ENCODE data around the gene CATSPER3.
"Not testable (repeated sequence)": the region's sequence is repeated elsewhere in the genome, so short reads cannot be mapped to it uniquely, and the experiment has no call there.

CATSPER3 gene

GRCh38 chr5:134979416-134979815 is 11.7 kb downstream of the CATSPER3 start:
- Histone ChIP-seq H3K9ac (ENCODE audit: low read length) (no peak overlapping the region), H3K4me3 (ENCODE audit: low read length) (no peak overlapping the region), H3K9me3 (ENCODE audit: control insufficient read depth, low read length) (no peaks in the 10 kb centered on the region), H3K27me3 (ENCODE audit: control insufficient read depth, insufficient read depth, low read length) (no peaks in the 10 kb centered on the region), H3K36me3 (ENCODE audit: control insufficient read depth, insufficient read depth, low read length) (no peaks in the 10 kb centered on the region), H3K4me1 (ENCODE audit: control insufficient read depth, insufficient read depth, low read length) (no peaks in the 10 kb centered on the region)

DNA sequence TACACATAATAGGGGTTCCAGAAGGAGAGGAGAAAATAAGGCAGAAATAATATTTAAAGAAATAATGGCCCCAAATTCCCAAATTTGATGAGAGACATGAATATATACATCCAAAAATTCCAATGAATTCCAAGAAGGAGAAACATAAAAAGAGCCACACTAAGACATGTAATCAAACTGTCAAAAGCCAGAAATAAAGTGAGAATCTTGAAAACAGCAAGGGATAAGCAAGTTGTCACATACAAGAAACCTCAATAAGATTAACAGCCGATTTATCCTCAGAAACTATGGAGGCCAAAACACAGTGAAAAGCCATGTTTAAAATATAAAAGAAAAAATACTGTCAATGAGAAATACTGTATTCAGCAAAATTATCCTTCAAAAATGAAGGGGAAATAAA is 14.5 kb downstream of the CATSPER3 start:
- no peaks in the 10 kb centered on the region for H3K36me3 ChIP-seq (ENCODE audit: control insufficient read depth, insufficient read depth, low read length)
- no peak overlapping the region for H3K9ac ChIP-seq (ENCODE audit: low read length)
- no peaks in the 10 kb centered on the region for H3K4me1 ChIP-seq (ENCODE audit: control insufficient read depth, insufficient read depth, low read length)
- H3K27me3 ChIP-seq (ENCODE audit: control insufficient read depth, insufficient read depth, low read length): no peaks in the 10 kb centered on the region
- no peaks in the 10 kb centered on the region for H3K9me3 ChIP-seq (ENCODE audit: control insufficient read depth, low read length)
- no peak overlapping the region for H3K4me3 ChIP-seq (ENCODE audit: low read length)

DNA sequence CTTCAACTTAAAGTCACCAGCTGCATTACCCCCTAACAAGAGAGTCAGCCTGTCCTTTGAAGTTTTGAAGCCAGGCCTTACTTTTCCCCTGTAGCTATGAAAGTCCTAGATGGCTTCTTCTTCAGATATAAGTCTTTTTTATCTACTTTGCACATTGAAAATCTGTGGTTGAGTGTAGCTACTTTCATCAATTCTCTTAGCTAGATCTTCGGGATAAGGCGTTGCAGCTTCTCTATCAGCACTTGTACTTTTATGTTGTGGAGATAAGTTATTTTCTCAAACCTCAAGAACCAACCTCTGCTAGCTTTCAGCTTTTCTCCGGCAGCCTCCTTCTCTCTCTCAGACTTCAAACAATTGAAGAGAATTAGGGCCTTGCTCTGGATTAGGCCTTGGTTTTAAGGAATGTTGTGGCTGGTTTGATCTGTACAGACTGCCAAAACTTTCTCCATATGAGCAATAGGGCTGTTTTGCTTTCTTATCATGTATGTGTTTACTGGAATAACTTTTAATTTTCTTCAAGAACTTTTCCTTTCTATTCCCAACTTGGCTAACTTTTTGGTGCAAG is 21.6 kb downstream of the CATSPER3 start:
- Histone ChIP-seq H3K4me3 (ENCODE audit: low read length) (no peak overlapping the region), H3K9me3 (ENCODE audit: control insufficient read depth, low read length) (no peaks in the 10 kb centered on the region), H3K36me3 (ENCODE audit: control insufficient read depth, insufficient read depth, low read length) (no peaks in the 10 kb centered on the region), H3K4me1 (ENCODE audit: control insufficient read depth, insufficient read depth, low read length) (no peaks in the 10 kb centered on the region), H3K27me3 (ENCODE audit: control insufficient read depth, insufficient read depth, low read length) (no peaks in the 10 kb centered on the region), H3K9ac (ENCODE audit: low read length) (no peak overlapping the region)

DNA sequence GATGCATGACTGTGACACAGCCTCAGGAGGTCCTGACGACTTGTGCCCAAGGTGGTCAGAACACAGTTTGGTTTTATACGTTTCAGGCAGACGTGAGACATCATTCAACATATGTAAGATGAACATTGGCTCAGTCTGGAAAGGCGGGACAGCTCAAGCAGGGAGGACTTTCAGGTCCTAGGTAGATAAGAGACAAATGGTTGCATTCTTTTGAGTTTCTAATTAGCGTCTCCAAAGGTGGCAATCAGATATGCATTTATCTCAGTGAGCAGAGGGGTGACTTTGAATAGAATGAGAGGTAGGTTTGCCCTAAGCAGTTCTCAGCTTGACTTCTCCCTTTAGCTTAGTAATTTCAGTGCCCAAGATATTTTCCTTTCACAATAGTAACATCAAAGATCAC is 22.5 kb downstream of the CATSPER3 start:
- H3K27me3 ChIP-seq (ENCODE audit: control insufficient read depth, insufficient read depth, low read length); H3K36me3 ChIP-seq (ENCODE audit: control insufficient read depth, insufficient read depth, low read length); H3K9me3 ChIP-seq (ENCODE audit: control insufficient read depth, low read length); H3K9ac ChIP-seq (ENCODE audit: low read length); H3K4me3 ChIP-seq (ENCODE audit: low read length); H3K4me1 ChIP-seq (ENCODE audit: control insufficient read depth, insufficient read depth, low read length): not testable (repeated sequence)

DNA sequence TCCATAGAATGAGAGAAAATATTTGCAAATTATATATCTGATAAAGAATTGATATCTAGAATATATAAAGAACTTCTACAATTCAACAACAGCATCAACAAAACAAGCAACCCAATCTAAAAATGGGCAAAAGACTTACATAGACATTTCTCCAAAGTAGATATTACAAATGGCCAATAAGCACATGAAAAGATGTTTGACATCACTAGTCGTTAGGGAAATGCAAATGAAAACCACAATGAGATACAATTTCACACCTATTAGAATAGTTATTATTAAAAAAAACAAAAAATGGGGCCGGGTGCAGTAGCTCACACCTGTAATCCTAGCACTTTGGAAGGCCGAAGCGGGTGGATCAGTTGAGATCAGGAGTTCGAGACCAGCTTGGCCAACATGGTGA is 24.4 kb downstream of the CATSPER3 start:
- Histone ChIP-seq H3K4me1 (ENCODE audit: control insufficient read depth, insufficient read depth, low read length) (no peaks in the 10 kb centered on the region), H3K27me3 (ENCODE audit: control insufficient read depth, insufficient read depth, low read length) (no peaks in the 10 kb centered on the region), H3K9me3 (ENCODE audit: control insufficient read depth, low read length) (no peaks in the 10 kb centered on the region), H3K36me3 (ENCODE audit: control insufficient read depth, insufficient read depth, low read length) (no peaks in the 10 kb centered on the region), H3K9ac (ENCODE audit: low read length) (no peak overlapping the region), H3K4me3 (ENCODE audit: low read length) (no peak overlapping the region)

DNA sequence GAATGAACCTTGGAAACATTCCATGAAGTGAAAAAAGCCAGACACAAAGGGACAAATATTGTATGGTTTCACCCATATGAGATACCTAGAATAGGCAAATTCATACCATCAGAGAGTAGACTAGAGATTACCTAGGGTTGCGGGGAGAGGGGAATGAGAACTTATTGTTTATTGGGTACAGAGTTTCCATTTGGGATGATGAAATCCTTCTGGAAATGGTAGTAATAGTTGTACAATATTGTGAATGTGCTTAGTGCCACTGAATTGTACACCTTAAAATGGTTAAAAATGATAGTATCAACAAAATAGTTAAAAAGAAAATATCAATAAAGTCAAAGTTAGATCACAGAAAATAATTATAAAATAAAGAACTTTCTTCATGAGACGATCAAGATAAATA is 25.5 kb downstream of the CATSPER3 start:
- Histone ChIP-seq H3K9me3 (ENCODE audit: control insufficient read depth, low read length) (no peaks in the 10 kb centered on the region), H3K4me1 (ENCODE audit: control insufficient read depth, insufficient read depth, low read length) (no peaks in the 10 kb centered on the region), H3K36me3 (ENCODE audit: control insufficient read depth, insufficient read depth, low read length) (no peaks in the 10 kb centered on the region), H3K4me3 (ENCODE audit: low read length) (no peak overlapping the region), H3K9ac (ENCODE audit: low read length) (no peak overlapping the region), H3K27me3 (ENCODE audit: control insufficient read depth, insufficient read depth, low read length) (no peaks in the 10 kb centered on the region)

GRCh38 chr5:134994560-134995156 is 27.0 kb downstream of the CATSPER3 start:
- Histone ChIP-seq H3K4me1 (ENCODE audit: control insufficient read depth, insufficient read depth, low read length) (no peaks in the 10 kb centered on the region), H3K9me3 (ENCODE audit: control insufficient read depth, low read length) (no peaks in the 10 kb centered on the region), H3K36me3 (ENCODE audit: control insufficient read depth, insufficient read depth, low read length) (no peaks in the 10 kb centered on the region), H3K9ac (ENCODE audit: low read length) (no peak overlapping the region), H3K4me3 (ENCODE audit: low read length) (no peak overlapping the region), H3K27me3 (ENCODE audit: control insufficient read depth, insufficient read depth, low read length) (no peaks in the 10 kb centered on the region)

- Histone ChIP-seq H3K4me3 (ENCODE audit: low read length) (no peak overlapping the region), H3K27me3 (ENCODE audit: control insufficient read depth, insufficient read depth, low read length) (no peaks in the 10 kb centered on the region), H3K9me3 (ENCODE audit: control insufficient read depth, low read length) (no peaks in the 10 kb centered on the region), H3K36me3 (ENCODE audit: control insufficient read depth, insufficient read depth, low read length) (no peaks in the 10 kb centered on the region), H3K4me1 (ENCODE audit: control insufficient read depth, insufficient read depth, low read length) (no peaks in the 10 kb centered on the region), H3K9ac (ENCODE audit: low read length) (no peak overlapping the region)
Observed at GRCh38 chr5:134995850-134996402, 28.2 kb downstream of the CATSPER3 start.

DNA sequence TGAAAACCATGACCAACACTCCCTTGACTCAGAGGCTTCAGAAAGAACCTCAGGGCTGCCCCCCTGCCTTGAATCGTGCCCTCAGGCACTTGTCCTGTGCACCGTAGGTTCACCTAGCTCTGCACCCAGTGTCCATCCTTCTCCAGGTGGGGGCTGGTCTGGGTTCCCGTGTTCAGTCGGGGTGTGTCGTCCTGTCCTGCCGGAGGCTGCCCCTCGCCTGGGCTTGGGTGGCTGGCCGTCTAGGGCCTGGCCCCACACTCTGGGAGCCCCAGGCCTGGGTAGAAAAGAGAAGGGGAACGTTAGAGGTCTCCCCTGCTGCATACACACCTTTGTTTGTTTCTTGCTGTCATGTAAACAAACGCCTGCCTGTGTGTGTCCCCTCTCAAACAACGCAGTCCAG is 29.3 kb downstream of the CATSPER3 start:
- H3K4me1 ChIP-seq (ENCODE audit: control insufficient read depth, insufficient read depth, low read length): no peaks in the 10 kb centered on the region
- no peaks in the 10 kb centered on the region for H3K36me3 ChIP-seq (ENCODE audit: control insufficient read depth, insufficient read depth, low read length)

DNA sequence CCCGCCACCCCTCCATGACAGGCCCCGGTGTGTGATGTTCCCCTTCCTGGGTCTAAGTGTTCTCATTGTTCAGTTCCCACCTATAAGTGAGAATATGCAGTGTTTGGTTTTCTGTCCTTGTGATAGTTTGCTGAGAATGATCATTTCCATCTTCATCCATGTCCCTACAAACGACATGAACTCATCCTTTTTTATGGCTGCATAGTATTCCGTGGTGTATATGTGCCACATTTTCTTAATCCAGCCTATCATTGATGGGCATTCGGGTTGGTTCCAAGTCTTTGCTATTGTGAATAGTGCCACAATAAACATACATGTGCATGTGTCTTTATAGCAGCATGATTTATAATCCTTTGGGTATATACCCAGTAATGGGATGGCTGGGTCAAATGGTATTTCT is 30.4 kb downstream of the CATSPER3 start:
- H3K9ac ChIP-seq (ENCODE audit: low read length); H3K4me3 ChIP-seq (ENCODE audit: low read length); H3K9me3 ChIP-seq (ENCODE audit: control insufficient read depth, low read length); H3K4me1 ChIP-seq (ENCODE audit: control insufficient read depth, insufficient read depth, low read length); H3K27me3 ChIP-seq (ENCODE audit: control insufficient read depth, insufficient read depth, low read length); H3K36me3 ChIP-seq (ENCODE audit: control insufficient read depth, insufficient read depth, low read length): not testable (repeated sequence)

More for the DNA sequence above, 29.3 kb downstream of the CATSPER3 start:
- no peaks in the 10 kb centered on the region for H3K27me3 ChIP-seq (ENCODE audit: control insufficient read depth, insufficient read depth, low read length)
- no peak overlapping the region for H3K9ac ChIP-seq (ENCODE audit: low read length)
- no peaks in the 10 kb centered on the region for H3K9me3 ChIP-seq (ENCODE audit: control insufficient read depth, low read length)
- no peak overlapping the region for H3K4me3 ChIP-seq (ENCODE audit: low read length)

GRCh38 chr5:135004376-135004775 is 36.7 kb downstream of the CATSPER3 start:
- H3K27me3 ChIP-seq (ENCODE audit: control insufficient read depth, insufficient read depth, low read length): no peaks in the 10 kb centered on the region
- H3K9me3 ChIP-seq (ENCODE audit: control insufficient read depth, low read length): no peaks in the 10 kb centered on the region
- H3K36me3 ChIP-seq (ENCODE audit: control insufficient read depth, insufficient read depth, low read length): no peaks in the 10 kb centered on the region
- no peak overlapping the region for H3K9ac ChIP-seq (ENCODE audit: low read length)
- H3K4me1 ChIP-seq (ENCODE audit: control insufficient read depth, insufficient read depth, low read length): no peaks in the 10 kb centered on the region
- no peak overlapping the region for H3K4me3 ChIP-seq (ENCODE audit: low read length)

GRCh38 chr5:135005076-135005475 is 37.4 kb downstream of the CATSPER3 start:
- no peak overlapping the region for H3K9ac ChIP-seq (ENCODE audit: low read length)
- no peaks in the 10 kb centered on the region for H3K27me3 ChIP-seq (ENCODE audit: control insufficient read depth, insufficient read depth, low read length)
- no peaks in the 10 kb centered on the region for H3K4me1 ChIP-seq (ENCODE audit: control insufficient read depth, insufficient read depth, low read length)
- no peak overlapping the region for H3K4me3 ChIP-seq (ENCODE audit: low read length)
- no peaks in the 10 kb centered on the region for H3K36me3 ChIP-seq (ENCODE audit: control insufficient read depth, insufficient read depth, low read length)
- no peaks in the 10 kb centered on the region for H3K9me3 ChIP-seq (ENCODE audit: control insufficient read depth, low read length)

DNA sequence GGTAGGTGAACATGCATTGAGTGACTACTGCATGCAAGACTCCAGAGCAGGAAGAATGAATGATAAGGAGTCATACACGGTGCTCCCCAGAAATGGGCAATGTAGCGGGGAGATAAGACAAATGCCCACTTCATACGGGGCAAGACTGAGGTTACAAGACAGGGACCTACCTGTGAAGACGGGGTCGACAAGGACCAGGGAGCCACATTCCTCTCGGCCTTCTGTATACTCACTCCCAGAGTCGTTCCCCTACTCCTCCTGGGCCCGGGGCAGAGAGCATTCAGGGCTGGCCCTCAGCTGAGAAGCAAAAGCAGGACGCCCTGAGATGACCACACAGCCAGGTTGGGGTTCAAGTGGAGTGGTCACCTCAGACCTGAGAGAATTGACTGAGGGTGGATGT is 39.6 kb downstream of the CATSPER3 start:
- no peaks in the 10 kb centered on the region for H3K36me3 ChIP-seq (ENCODE audit: control insufficient read depth, insufficient read depth, low read length)
- H3K9ac ChIP-seq (ENCODE audit: low read length): no peak overlapping the region
- no peaks in the 10 kb centered on the region for H3K9me3 ChIP-seq (ENCODE audit: control insufficient read depth, low read length)
- no peaks in the 10 kb centered on the region for H3K27me3 ChIP-seq (ENCODE audit: control insufficient read depth, insufficient read depth, low read length)
- H3K4me1 ChIP-seq (ENCODE audit: control insufficient read depth, insufficient read depth, low read length): no peaks in the 10 kb centered on the region
- H3K4me3 ChIP-seq (ENCODE audit: low read length): no peak overlapping the region

Measured in mucosa of stomach (tissue), 1 donor.